Measurements from ENCODE around the gene GNB3. TPM values are rescaled to one million over a fixed set of nuclear protein-coding genes. Genes with fewer than 3 reads are reported as not detected.
"Not testable (repeated sequence)": the region's sequence is repeated elsewhere in the genome, so short reads cannot be mapped to it uniquely, and the experiment has no call there.

GNB3 gene
- total RNA-seq, 1 donor from 2014 or later: 9.0 TPM

DNA sequence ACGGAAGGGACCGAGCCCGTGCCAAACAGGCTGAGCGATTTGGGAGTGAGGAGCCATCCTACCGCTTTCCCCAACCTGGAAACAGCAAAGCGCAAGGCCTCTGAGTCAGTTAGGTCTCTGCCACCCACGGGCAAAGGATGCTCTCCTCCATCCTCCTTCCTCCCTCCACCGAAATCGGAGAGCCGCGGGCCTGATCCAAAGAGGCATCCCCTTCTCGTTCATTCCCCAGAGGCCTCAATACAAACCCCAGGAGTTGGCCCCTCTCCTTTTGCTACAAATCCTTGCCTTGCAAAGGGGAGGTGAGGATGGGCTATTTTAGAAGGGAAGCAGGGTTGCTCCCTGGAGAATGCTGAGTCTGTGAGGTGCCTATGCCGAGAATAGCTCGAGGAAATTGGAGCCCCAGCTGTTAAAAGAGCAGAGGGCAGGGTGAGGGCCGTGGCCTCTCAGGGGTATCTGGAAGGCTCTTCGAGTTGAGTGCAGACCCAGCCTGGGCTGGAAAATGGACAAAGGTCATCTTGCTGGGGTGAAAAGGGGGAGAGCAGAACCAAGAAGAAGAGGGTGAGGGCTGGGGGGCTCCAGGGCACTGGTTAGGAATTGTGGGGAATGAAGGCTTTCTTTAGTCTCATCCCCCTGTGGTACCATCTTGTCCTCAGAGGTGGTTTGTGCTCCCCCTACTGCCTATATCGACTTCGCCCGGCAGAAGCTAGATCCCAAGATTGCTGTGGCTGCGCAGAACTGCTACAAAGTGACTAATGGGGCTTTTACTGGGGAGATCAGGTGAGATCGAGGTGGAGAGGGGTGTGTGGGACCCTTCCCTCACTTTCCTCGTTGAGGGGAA, 27.7 kb downstream of the GNB3 start:
- H3K27ac Mint-ChIP-seq (ENCODE audit: unreplicated experiment): peak overlapping the region; percentile 61
- H3K36me3 Mint-ChIP-seq (ENCODE audit: low read depth, unreplicated experiment): peaks cover 42% of the 10 kb centered on the region
- TF ChIP-seq, protein P1, sequence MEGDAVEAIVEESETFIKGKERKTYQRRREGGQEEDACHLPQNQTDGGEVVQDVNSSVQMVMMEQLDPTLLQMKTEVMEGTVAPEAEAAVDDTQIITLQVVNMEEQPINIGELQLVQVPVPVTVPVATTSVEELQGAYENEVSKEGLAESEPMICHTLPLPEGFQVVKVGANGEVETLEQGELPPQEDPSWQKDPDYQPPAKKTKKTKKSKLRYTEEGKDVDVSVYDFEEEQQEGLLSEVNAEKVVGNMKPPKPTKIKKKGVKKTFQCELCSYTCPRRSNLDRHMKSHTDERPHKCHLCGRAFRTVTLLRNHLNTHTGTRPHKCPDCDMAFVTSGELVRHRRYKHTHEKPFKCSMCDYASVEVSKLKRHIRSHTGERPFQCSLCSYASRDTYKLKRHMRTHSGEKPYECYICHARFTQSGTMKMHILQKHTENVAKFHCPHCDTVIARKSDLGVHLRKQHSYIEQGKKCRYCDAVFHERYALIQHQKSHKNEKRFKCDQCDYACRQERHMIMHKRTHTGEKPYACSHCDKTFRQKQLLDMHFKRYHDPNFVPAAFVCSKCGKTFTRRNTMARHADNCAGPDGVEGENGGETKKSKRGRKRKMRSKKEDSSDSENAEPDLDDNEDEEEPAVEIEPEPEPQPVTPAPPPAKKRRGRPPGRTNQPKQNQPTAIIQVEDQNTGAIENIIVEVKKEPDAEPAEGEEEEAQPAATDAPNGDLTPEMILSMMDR (IDR thresholded peaks at IDR 0.05; ENCODE audit: unreplicated experiment): no peak
- no peaks in the 10 kb centered on the region for H3K9me3 Mint-ChIP-seq (ENCODE audit: unreplicated experiment)
- peak overlapping the region; percentile 92 for H3K4me3 Mint-ChIP-seq (ENCODE audit: unreplicated experiment)
- no peak for DNase-seq (ENCODE audit: low spot score)
- peaks cover 29% of the 10 kb centered on the region for H3K4me1 Mint-ChIP-seq (ENCODE audit: unreplicated experiment)
- peaks cover 19% of the 10 kb centered on the region for H3K27me3 Mint-ChIP-seq (ENCODE audit: unreplicated experiment)

DNA sequence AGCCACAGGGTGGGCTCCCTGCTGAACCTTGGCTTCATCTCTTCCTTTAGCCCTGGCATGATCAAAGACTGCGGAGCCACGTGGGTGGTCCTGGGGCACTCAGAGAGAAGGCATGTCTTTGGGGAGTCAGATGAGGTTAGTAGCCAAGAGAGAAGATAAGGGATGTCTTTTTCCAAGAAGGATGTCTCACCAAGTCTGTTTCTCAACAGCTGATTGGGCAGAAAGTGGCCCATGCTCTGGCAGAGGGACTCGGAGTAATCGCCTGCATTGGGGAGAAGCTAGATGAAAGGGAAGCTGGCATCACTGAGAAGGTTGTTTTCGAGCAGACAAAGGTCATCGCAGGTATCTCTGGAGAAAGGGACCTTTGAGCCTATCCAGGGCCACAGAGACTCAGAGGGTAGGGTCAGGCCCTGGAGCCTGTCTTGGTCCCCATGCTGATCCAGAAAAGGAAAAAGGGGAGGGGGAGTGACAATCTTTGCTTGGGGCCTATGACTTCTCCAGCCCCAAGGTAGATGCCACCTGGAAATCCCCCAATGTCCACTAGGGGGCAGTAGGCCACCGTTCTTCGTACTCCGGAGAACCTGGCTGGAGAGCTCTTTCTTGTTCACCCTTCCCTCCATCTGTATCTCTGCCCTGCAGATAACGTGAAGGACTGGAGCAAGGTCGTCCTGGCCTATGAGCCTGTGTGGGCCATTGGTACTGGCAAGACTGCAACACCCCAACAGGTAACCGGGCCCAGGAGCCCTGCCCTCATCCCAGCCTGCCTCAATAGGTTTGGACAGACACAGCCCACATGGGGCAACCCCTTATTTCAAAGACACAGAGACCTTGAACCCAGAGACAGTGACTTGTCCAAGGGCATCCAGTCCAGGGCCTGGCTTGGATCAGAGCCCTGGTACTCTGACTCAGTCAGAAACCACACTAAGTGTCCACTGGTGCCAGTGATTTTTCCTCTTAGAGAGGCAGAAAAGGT, 28.6 kb downstream of the GNB3 start:
- Mint-ChIP-seq H3K4me1 (ENCODE audit: unreplicated experiment) (peaks cover 33% of the 10 kb centered on the region), H3K9me3 (ENCODE audit: unreplicated experiment) (no peaks in the 10 kb centered on the region), H3K27ac (ENCODE audit: unreplicated experiment) (peak overlapping the region; percentile 18), H3K27me3 (ENCODE audit: unreplicated experiment) (peaks cover 19% of the 10 kb centered on the region), H3K36me3 (ENCODE audit: low read depth, unreplicated experiment) (peaks cover 44% of the 10 kb centered on the region), H3K4me3 (ENCODE audit: unreplicated experiment) (peak overlapping the region; percentile 92)
- TF ChIP-seq, protein P1 (IDR thresholded peaks at IDR 0.05; ENCODE audit: unreplicated experiment): peak; percentile 91
- DNase-seq (ENCODE audit: low spot score): peak; percentile 86

DNA sequence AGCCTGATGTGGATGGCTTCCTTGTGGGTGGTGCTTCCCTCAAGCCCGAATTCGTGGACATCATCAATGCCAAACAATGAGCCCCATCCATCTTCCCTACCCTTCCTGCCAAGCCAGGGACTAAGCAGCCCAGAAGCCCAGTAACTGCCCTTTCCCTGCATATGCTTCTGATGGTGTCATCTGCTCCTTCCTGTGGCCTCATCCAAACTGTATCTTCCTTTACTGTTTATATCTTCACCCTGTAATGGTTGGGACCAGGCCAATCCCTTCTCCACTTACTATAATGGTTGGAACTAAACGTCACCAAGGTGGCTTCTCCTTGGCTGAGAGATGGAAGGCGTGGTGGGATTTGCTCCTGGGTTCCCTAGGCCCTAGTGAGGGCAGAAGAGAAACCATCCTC, 29.6 kb downstream of the GNB3 start:
- not testable (repeated sequence) for DNase-seq (ENCODE audit: low spot score); H3K9me3 Mint-ChIP-seq (ENCODE audit: unreplicated experiment); H3K27ac Mint-ChIP-seq (ENCODE audit: unreplicated experiment)
- Mint-ChIP-seq H3K4me3 (ENCODE audit: unreplicated experiment) (peak overlapping the region; percentile 32), H3K4me1 (ENCODE audit: unreplicated experiment) (peaks cover 33% of the 10 kb centered on the region), H3K36me3 (ENCODE audit: low read depth, unreplicated experiment) (peaks cover 38% of the 10 kb centered on the region), H3K27me3 (ENCODE audit: unreplicated experiment) (peaks cover 17% of the 10 kb centered on the region)

DNA sequence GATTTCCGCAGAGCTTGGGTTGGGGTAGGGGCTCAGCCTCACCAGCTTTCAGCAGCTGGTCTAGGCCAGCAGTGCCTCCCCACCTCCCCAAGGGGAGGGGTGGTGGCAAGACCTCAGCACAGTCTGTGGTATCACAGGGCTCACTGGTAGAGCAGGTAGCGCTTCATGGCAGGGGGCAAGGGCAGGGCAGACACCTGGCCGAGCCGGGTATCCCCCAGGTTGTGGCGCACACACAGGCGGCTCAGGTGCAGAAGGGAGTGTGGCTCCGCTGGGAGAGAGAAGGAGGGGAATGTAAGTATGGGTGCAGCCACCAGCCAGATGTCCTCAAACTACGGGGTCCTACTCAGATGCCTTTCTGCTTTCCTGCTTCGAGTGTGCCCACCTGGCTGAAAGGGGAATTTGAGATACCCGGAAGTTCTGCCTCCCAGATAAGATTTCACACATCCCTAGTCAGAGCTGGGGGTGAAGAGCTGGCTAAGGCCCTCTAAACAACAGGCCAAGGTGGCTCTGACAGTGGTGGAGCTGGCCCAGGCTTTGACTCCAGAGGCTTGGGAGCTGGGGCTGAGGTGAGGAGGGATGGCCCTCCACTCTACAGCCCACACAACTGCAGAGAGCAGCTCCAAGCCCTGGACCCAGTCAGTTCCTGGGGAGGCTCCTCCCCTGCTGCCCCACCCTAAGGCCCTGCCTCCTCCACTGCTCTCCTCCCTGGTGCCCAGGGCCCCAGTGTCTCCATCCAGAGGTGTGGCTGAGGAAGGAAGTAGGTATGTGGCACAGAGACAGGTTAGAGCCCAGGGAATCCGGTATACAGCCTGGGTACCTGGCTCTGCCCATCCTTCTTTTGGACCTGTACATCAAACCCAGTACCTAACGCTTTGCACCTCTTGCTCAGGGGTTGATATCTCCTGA, 30.6 kb downstream of the GNB3 start:
- DNase-seq (ENCODE audit: low spot score): no peak
- Mint-ChIP-seq H3K4me1 (ENCODE audit: unreplicated experiment) (peaks cover 33% of the 10 kb centered on the region), H3K27me3 (ENCODE audit: unreplicated experiment) (peaks cover 14% of the 10 kb centered on the region), H3K36me3 (ENCODE audit: low read depth, unreplicated experiment) (peaks cover 35% of the 10 kb centered on the region), H3K27ac (ENCODE audit: unreplicated experiment) (no peak overlapping the region), H3K4me3 (ENCODE audit: unreplicated experiment) (peak overlapping the region; percentile 94), H3K9me3 (ENCODE audit: unreplicated experiment) (no peaks in the 10 kb centered on the region)
- TF ChIP-seq, protein P1 (IDR thresholded peaks at IDR 0.05; ENCODE audit: unreplicated experiment): no peak
